HG03575 (cell line): ENCODE measurements around the gene SLCO4A1.

Source experiments
- ATAC-seq: cut with Tn5 transposase; IDR thresholded peaks from one replicate; pipeline ENCODE4 v1.9.1; 2021; ENCODE audit not compliant: unreplicated experiment, insufficient number of reproducible peaks, low FRiP score; ENCODE audit errors: extremely low read depth

The SLCO4A1 gene

DNA sequence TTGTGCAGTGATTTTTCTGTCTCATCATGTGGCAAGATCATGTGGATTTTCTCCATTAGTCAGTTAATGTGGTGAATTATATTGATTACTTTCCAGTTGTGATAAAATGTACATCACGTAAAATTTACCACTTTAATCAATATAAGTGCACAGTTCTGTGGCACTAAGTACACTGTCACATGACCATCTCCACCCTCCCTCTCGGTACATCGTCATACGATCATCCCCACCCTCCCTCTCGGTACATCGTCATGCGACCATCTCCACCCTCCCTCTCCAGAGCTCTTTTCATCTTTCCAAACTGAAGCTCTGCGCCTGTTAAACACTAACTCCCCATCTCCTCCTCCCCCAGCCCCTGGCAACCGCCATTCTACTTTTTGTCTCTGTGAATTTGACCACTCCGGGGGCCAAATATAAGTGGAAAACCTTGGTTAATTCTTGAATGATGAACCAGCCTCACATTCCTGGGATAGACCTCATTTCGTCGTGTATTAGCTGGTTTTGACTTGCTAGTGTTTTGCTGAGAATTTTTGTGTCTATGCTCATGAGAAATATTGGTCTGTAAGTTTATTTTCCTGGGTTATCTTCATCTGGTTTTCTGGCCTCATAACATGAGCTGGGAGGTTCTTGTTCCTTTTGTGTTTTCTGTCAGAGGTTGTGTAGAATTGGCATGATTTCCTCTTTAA, 77.1 kb downstream of the SLCO4A1 start:
- no peak for ATAC-seq
